MCF 10A (cell line): ENCODE measurements around the gene GAS7. TPM values are rescaled to one million over a fixed set of nuclear protein-coding genes. Genes with fewer than 3 reads are reported as not detected.

ENCODE experiments used
- BruUV-seq: library from RNA; stranded (reverse); fragments of 400-500 nt; replicated peaks from 2 replicates; lab custom pipeline; 2021; lab: Mats Ljungman, UMichigan
- CTCF ChIA-PET: fragments of 300-600 bp; sonication (Branson Sonifier 250); formaldehyde crosslinking; extraction: SDS; loops from one replicate; lab custom pipeline; 2021; ENCODE audit warnings: antibody characterized with exemption, inconsistent platforms; lab: Yijun Ruan, JAX
- POLR2A ChIA-PET: fragments of 300-600, 350-650 bp; sonication (Branson Sonifier 250); formaldehyde crosslinking; extraction: SDS; loops from one replicate; lab custom pipeline; 2020; ENCODE audit warnings: antibody characterized with exemption, inconsistent platforms; lab: Yijun Ruan, JAX
- DNase-seq: peaks from one replicate; pipeline ENCODE4 v3.0.0-alpha.2; 2018; ENCODE audit not compliant: unreplicated experiment
- H3K27ac Mint-ChIP-seq: one replicate; pipeline ENCODE4 v1.8.0; 2022; ENCODE audit warnings: mild to moderate bottlenecking, low read depth, mixed read lengths; ENCODE audit not compliant: unreplicated experiment
- H3K27me3 Mint-ChIP-seq: one replicate; pipeline ENCODE4 v1.8.0; 2022; ENCODE audit warnings: mixed read lengths; ENCODE audit not compliant: insufficient read depth, unreplicated experiment
- H3K36me3 Mint-ChIP-seq: one replicate; pipeline ENCODE4 v1.8.0; 2022; ENCODE audit warnings: mild to moderate bottlenecking, moderate library complexity, mixed read lengths; ENCODE audit not compliant: insufficient read depth, unreplicated experiment
- H3K4me1 Mint-ChIP-seq: one replicate; pipeline ENCODE4 v1.8.0; 2022; ENCODE audit warnings: mixed read lengths; ENCODE audit not compliant: insufficient read depth, unreplicated experiment
- H3K4me3 Mint-ChIP-seq: one replicate; pipeline ENCODE4 v1.8.0; 2022; ENCODE audit warnings: mild to moderate bottlenecking, moderate library complexity, mixed read lengths; ENCODE audit not compliant: unreplicated experiment
- H3K9me3 Mint-ChIP-seq: one replicate; pipeline ENCODE4 v1.8.0; 2022; ENCODE audit warnings: mixed read lengths; ENCODE audit not compliant: unreplicated experiment
- intact Hi-C: fragments of 100-400 bp; cut with micrococcal nuclease; formaldehyde crosslinking; loops from 2 replicates; pipeline ENCODE4 v1.14.1; 2022
- total RNA-seq: library from RNA; stranded (reverse); gene quantifications from 2 replicates; pipeline ENCODE4 v1.2.3, GENCODE V29; 2022
- TF ChIP-seq, protein P1 (sequence below): fragments of 200-600 bp; IDR thresholded peaks from one replicate; pipeline ENCODE4 v1.8.0; 2022; ENCODE audit warnings: antibody characterized with exemption, mild to moderate bottlenecking; ENCODE audit not compliant: unreplicated experiment

Gene GAS7
- total RNA-seq, 1 experiment from 2014 or later, result not detected

DNA sequence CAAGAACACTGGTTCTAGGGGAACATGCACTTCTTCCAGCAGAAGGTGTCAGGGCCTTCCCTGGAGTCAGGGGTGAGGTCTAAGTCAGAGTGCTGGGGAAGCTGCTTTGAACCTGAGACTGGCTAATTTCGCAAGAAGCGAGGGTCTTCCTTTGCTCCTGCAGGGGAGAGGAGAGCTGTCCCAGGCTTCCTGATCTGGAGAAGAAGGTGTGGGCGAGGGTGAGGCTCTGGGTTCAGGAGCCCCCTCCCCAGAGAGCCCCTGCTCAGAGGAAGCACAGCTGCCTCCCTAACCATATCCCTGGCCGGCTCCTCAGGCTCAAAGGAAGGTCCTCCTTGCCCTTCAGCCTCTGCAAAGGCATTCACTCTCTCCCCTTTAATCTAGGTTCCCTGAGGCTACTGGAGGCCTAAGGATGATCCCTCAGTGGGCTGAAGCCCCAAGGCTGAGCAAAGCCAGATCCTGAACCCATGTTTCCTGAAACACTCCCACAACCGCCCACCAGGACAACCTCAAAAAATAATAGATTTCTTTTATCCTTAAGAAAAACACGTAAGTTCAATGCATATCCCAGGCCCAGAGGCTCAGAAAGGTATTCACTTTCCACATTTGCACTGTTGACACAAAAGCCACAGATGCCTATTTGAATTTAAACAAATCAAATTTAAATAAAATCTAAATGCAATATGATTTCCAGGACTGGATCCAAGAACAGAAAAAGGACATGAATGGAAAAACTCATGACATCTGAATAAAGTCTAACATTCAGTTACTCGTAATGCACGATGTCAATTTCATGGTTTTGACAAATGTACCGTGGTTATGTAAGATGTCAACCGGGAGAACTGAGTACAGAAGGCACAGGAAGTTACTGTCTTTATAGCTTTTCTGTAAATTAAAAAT lies 221.9 kb downstream of the GAS7 start:
- H3K27me3 Mint-ChIP-seq, result no peaks in the 10 kb centered on the region
- no peaks in the 10 kb centered on the region for H3K36me3 Mint-ChIP-seq
- TF ChIP-seq, protein P1, sequence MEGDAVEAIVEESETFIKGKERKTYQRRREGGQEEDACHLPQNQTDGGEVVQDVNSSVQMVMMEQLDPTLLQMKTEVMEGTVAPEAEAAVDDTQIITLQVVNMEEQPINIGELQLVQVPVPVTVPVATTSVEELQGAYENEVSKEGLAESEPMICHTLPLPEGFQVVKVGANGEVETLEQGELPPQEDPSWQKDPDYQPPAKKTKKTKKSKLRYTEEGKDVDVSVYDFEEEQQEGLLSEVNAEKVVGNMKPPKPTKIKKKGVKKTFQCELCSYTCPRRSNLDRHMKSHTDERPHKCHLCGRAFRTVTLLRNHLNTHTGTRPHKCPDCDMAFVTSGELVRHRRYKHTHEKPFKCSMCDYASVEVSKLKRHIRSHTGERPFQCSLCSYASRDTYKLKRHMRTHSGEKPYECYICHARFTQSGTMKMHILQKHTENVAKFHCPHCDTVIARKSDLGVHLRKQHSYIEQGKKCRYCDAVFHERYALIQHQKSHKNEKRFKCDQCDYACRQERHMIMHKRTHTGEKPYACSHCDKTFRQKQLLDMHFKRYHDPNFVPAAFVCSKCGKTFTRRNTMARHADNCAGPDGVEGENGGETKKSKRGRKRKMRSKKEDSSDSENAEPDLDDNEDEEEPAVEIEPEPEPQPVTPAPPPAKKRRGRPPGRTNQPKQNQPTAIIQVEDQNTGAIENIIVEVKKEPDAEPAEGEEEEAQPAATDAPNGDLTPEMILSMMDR, result no peak
- CTCF ChIA-PET, result no interaction called here
- BruUV-seq, result no TSS peak
- no peaks in the 10 kb centered on the region for H3K9me3 Mint-ChIP-seq
- peaks cover 5% of the 10 kb centered on the region for H3K4me1 Mint-ChIP-seq
- no peak overlapping the region for H3K4me3 Mint-ChIP-seq
- POLR2A ChIA-PET, result no interaction called here
- DNase-seq, result no peak
- no peak overlapping the region for H3K27ac Mint-ChIP-seq
- intact Hi-C loops, result no loop called here

DNA sequence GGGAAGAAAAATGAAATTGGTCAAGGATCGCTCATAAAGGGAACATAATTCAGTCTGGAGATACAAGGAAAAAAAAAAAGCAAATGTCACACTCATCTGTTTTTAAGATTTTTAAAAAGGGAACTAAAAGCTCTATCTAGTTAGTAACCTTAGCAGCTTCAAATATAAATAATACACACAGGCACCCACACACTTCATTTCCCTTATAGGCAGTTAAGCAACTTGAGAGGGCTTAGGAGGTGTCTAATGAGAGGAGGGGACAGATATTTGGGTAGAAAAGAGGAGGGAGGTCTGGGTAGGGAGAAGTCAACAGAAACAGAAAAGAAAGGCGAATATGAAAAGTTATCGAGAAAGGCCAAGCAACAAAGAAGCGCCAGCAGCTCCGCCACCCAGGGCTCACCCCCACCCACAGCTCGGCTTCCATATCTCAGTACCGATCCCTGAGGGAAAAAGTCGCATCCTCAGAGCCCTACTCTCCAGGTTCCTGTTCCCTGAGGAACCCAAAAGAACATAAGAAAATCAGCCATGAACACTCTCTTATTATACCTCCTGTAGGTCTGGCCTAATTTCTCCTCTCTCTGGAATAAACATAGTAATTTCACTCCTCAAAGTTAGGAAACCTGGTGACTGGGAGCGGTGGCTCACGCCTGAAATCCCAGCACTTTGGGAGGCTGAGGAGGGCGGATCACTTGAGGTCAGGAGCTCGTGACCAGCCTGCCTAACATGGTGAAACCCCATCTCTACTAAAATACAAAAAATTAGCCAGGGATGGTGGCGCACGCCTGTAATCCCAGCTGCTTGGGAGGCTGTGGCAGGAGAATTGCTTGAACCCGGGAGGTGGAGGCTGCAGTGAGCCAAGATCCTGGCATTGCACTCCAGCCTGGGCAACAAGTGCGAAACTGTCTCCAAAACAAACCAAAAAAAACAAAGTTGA lies 223.7 kb downstream of the GAS7 start:
- Mint-ChIP-seq H3K27ac (no peak overlapping the region), H3K27me3 (no peaks in the 10 kb centered on the region), H3K4me3 (no peak overlapping the region), H3K36me3 (no peaks in the 10 kb centered on the region), H3K4me1 (peaks cover 5% of the 10 kb centered on the region), H3K9me3 (no peaks in the 10 kb centered on the region)
- no peak for DNase-seq
- TF ChIP-seq, protein P1, result no peak
- ChIA-PET POLR2A (no interaction called here), CTCF (interaction anchor here (0.6 kb wide), 1 partner anchor 13 kb away, joined by 6 read pairs; no protein-coding TSS in a partner anchor)
- intact Hi-C loops, result no loop called here
- no TSS peak for BruUV-seq

DNA sequence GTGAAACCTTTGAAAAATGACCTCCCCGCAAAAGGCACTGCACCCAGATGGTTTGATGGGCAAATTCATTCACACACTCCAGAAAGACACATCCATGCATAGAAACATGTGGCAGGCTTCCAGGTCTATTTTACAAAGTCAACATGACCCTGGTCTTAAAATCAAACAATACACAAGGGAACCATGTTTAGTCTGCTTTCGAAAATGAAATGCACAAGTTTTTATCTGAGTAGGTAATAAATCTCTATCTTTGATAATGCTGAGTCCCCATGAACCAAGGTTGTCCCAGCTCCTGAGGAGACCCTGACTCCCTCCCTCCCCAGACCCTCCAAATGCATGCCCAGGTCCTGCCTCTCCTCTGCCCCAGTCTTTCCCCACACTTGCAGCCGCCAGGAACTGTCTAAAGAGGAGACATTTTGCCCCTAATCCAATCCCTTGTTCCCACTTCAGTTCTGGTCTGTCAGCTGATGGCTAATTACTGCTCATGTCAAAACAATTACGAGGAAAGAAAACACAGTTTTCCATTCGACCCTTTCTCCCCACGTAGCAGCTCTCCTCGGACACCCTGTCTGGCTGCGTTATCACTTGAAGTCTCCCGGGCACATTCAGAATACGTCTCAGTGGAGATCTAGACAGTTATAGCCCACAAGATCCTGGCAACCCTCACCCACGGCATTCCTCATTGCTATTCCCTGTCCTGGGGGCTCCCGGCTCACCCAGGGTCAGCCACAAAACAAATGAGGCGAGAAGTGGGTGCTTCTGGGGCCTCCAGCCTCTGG lies 224.5 kb downstream of the GAS7 start:
- H3K4me3 Mint-ChIP-seq, result no peak overlapping the region
- BruUV-seq, result no TSS peak
- H3K36me3 Mint-ChIP-seq, result no peaks in the 10 kb centered on the region
- CTCF ChIA-PET, result interaction anchor here (0.6 kb wide), 2 partner anchors 13 to 65 kb away, joined by 3 to 6 read pairs; no protein-coding TSS in a partner anchor
- DNase-seq, result no peak
- H3K4me1 Mint-ChIP-seq, result peaks cover 5% of the 10 kb centered on the region
- POLR2A ChIA-PET, result no interaction called here
- TF ChIP-seq, protein P1, result no peak
- H3K27ac Mint-ChIP-seq, result no peak overlapping the region
- no peaks in the 10 kb centered on the region for H3K27me3 Mint-ChIP-seq
- H3K9me3 Mint-ChIP-seq, result no peaks in the 10 kb centered on the region
- intact Hi-C loops, result no loop called here
